Amniotic stem cell (primary cell): Measurements from ENCODE around the gene PLK2.

Source experiments
- DNase-seq: peaks from one replicate; lab custom pipeline; 2025; lab: John Stamatoyannopoulos, UW

The PLK2 gene

DNA sequence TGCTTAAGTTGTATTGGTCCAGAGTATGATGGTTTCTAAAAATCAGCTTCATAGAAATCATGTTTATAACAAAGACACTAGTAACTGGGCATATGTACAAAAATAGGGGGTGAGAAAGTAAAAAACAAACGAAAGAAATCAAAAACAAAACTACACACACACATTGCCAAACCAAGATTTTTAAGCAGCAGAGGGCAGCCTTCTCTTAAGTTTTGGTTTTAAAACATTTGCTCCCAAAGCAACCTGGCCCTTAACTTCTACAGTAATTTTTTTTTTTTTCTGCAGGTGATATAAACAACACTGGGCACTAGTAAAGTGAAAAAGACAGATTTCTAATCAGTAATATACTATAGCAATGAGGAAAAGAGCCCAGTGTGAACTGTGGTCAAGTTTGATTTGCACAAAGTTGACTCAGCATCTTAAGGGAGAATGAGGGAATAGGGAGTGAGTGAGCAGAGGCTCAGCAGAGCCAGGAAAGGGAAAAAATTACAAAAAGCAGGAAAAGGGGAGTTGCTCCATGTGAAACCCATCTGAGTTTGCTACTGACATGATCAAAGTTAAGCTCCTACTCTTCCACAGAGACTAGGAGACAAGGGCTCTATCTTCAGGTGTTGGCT is 18.0 kb upstream of the PLK2 start:
- DNase-seq: no peak

DNA sequence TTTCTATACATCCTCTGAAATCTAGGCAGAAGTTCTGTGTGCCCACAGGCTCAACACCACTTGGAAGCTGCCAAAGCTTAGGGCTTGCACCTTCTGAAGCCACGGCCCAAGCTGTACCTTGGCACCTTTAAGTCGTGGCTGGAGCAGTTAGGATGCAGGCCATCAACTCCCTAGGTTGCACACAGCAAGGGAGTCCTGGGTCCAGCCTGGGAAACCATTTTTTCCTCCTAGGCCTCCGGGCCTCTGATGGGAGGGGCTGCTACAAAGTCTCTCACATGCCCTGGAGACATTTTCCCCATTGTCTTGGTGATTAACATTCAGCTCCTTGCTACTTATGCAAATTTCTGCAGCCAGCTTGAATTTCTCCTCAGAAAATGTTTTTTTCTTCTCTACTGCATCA is 15.5 kb upstream of the PLK2 start:
- no peak for DNase-seq

GRCh38 chr5:58469896-58470295 is 10.0 kb upstream of the PLK2 start:
- DNase-seq: no peak

DNA sequence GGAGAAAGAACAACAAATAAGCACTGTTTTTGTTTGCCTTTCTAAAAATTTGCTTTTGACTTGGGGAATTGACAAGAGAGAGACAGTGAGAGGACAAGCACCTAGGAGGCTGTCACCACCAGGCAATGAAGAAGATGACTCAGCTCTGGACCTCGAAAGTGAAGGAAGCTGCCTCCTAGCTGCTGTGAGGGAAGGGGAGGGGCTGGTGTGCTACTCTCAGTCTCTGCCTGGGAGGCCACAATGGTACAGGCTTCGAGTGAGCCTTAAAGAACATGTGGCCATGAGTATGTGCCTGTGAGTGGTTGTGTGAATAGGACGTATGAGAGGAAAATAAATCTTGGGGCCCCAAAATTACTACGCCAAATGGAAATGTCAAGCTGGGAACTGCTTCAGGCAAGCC is 7.1 kb upstream of the PLK2 start:
- no peak for DNase-seq

DNA sequence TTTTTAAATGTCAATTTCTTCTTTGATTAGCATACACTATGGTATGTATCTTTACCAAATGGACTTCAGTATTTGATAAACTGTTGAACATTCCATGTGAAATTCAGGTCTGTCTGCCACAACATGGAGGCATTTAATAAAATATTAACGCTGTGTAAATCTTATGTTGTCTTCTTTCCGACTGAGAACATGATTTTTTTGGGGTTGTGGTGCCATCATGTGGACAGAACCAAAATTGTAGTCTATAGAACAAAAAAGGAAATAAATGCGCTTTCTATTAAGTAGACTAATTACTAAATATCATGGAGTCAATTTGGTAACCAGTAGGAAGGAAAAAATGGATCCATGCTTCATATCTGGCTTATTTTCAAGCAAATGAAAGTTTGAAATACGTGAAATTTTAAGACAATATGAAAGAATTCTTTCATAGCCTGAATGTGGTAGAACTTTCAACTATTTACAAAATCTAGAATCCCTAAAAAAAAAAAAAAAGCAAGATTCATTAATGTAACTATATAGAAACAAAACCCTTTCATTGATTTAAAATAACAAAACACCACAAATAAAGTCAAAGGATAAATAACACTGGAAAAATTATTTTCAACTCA is 2.8 kb upstream of the PLK2 start:
- no peak for DNase-seq

- DNase-seq: no peak
These were observed 2.3 kb upstream of the PLK2 start for GRCh38 chr5:58462154-58462553.

DNA sequence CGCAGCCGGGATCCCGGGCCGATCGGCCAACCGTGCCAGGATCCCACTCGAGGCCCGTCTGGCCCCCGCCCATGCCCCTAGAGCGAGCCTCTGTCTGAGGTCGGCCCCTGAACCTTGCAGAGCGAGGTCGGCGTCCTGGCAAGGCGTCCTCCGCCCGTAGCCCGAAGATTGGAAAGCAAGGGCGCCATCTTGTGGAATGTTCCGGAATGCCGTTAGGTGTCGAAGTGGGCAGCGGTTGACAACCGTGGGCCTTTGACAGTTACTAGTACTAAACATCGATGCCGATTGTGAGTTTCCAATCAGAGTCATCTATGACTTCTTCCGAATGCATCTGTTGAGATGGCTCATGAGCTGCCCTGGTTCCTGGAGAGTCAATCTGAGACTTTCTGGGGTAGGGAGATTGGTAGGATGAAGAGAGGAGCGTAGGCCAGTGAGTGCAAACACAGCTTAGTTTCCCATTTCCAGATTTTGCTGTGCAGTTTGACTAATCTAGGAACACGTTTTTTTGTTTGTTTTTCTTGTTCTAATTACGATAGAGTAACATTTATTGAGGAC is 923 bp upstream of the PLK2 start:
- DNase-seq: peak; percentile 57

GRCh38 chr5:58459146-58460001 is 512 bp downstream of the PLK2 start:
- DNase-seq: peak; percentile 26

DNA sequence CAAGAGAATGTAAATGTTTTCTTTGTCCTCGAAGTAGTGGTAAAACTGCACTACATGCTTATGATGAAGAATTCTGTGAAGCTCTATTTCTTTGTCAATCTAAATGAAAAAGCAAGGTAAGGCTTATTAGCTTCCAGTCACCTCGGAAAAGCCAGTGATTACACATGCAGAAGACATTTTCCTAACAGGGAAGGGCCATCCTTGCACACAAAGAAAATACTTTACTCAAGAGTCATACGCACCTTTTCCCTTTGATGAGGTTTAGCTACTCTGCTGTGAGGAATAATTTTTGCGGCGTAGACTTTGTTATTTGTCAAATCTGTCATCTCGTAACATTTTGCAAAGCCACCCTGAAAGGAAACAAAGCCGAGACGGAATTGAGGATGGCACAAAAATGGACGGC is 1.1 kb downstream of the PLK2 start:
- no peak for DNase-seq

GRCh38 chr5:58458141-58458742 is 1.6 kb downstream of the PLK2 start:
- DNase-seq: no peak

GRCh38 chr5:58457050-58457449 is 2.8 kb downstream of the PLK2 start:
- DNase-seq: no peak

- no peak for DNase-seq
These were observed 3.4 kb downstream of the PLK2 start for GRCh38 chr5:58456486-58456885.

DNA sequence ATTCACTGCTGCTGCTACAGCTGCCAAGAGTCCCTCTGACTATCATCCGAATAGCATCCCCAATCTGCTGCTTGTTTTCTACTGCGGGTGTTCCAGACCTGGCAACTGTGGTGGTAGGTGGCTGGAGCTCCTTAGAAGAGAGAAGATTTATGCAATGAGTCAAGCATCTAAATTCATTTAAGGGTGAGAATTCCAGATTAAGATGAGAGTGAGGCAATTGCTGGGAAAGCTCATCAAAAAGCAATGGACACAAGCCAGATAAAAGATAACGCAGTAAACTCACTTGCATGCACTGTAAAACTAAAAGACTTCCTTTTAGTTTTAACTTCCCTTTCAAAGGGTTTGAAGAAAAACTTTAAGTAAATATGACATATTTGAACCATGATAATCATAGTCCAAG is 3.9 kb downstream of the PLK2 start:
- DNase-seq: no peak

DNA sequence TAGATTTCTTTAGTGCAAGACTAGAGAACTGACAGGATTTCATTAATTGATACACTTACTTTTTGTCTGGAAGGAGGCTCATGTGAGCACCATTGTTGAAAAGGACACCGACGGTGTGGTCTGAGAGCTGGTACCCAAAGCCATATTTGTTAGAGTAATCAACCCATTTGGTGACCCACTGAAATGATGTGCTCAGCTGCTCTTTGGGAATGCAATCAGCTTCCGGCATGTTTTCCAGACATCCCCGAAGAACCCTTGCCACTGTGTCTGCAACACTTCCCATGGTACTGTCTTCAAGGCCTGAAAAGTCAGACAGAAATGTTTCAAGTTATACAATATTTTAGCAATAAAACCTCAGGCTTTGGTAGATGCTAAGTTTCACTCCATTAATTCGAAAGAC is 4.4 kb downstream of the PLK2 start:
- no peak for DNase-seq

GRCh38 chr5:58455066-58455465 is 4.8 kb downstream of the PLK2 start:
- no peak for DNase-seq

DNA sequence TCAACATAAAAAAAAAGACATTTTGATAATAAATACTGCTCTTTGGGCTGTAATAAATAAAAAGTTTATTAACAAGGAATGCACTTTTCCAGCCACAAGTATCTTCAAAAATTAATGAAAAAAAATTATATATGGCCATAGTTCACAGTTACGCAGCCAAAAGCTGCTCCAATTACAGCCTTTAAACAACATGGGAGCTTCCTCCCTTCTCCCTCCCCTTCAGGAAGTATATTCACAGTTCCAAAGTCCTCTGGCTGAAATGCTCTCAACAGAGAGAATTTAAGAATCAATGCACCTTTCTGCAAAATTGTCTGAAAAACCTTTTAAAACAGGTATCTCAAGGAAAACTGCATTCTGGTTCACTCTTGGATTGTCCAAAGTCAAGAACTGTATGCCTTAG is 5.9 kb downstream of the PLK2 start:
- no peak for DNase-seq

- no peak for DNase-seq
These were observed 6.6 kb downstream of the PLK2 start for GRCh38 chr5:58453306-58453705.

DNA sequence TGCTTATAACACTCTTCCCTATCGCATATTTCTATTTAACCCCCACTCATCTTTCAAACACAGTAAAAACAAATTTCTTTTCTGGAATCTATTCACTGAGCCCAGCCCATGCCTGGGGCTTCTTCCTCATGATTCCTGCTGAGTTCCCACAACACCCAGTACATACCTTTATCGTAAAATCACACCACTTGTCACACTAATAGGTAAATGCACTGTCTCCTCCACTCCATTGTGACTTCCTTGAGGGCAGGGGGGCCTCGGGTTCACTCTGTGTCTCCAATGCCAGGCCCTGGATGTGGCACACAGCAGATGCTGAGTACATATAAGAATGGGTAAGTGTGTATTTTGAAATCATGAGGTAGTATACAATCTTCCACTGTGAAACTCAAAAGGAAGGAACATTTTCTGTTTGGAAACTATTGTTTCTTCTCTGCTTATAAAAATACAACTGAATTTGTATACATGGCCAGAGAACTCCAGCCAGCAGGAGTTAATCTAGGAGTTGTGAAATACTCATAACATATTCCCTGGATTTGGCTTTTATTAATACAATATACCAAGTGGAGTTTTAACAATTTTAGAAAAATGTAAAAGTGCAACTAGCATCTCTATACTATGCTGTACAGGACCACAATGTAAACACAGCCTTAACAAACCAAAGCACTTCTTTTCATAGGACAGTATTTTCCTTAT is 7.2 kb downstream of the PLK2 start:
- no peak for DNase-seq

DNA sequence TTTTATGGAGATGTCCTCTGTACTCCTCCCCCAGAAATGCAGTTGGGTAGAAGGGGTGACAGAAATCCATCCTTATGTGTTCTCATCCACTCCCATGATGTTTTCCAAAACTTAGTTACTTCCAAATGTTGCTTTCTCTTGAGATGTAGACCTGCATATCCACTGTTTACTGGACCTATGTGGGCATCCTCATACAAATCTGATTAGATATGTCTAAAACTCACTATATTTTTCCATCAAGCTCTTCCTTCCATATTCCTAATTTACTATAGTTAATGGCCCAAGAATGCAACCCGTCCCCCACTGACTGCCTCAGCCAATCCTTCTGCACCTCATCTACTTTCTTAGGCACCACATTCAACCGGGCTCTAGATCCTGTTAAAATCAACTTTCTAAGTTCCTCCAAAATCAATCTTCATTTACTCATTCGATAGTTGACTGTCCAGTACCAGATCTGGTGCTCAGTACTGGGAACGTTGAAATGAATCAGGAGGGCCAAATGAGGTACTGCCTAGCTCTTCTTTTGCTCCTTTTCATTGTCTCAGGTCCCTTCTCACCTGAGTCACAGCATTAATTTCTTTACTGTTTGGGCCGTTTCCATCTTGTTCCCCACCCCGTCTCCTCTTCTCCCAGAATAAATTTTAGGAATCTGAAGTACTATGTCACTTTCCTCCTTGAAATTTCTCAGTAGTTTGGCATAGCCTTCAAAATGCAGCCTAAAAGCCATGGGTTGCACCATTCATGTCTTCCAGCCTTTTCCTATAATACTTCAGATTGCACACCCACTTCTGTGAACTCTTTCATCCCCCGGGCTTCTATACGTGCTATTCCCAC is 7.9 kb downstream of the PLK2 start:
- no peak for DNase-seq

- no peak for DNase-seq
These were observed 8.9 kb downstream of the PLK2 start for GRCh38 chr5:58450811-58451629.
